Peyer's patch (tissue), 4 donors: ENCODE results near the gene GOLPH3. TPM values are rescaled to one million over a fixed set of nuclear protein-coding genes. Genes with fewer than 3 reads are reported as not detected.

Experiments used
- DNase-seq, 3 donors: peaks; one replicate each; pipeline ENCODE4 v3.0.0-alpha.2; 2017 to 2019
- H3K27ac ChIP-seq, 4 donors: fragments of 200-600 bp; sonication (generic); one replicate each; pipeline ENCODE4 v1.5.1; 2016 to 2019
- H3K27me3 ChIP-seq, 2 donors: fragments of 200-600 bp; sonication (generic); one replicate each; pipeline ENCODE4 v1.5.1; 2019
- H3K36me3 ChIP-seq, 3 donors: fragments of 200-600 bp; sonication (generic); one replicate each; pipeline ENCODE4 v1.5.1; 2016 to 2019
- H3K4me1 ChIP-seq, 4 donors: fragments of 200-600 bp; sonication (generic); one replicate each; pipeline ENCODE4 v1.5.1; 2016 to 2019
- H3K4me3 ChIP-seq, 4 donors: fragments of 200-600 bp; sonication (generic); 1 replicate in 3 of 4; 2 replicates in 1 of 4; pipeline ENCODE4 v1.5.1; 2016 to 2019; ENCODE audit warnings: mild to moderate bottlenecking in 1 of 4
- H3K9me3 ChIP-seq, 4 donors: fragments of 200-600 bp; sonication (generic); one replicate each; pipeline ENCODE4 v1.5.1; 2016 to 2019; ENCODE audit warnings: mild to moderate bottlenecking in 1 of 4
- POLR2A ChIP-seq, 2 donors: fragments of 450-650 bp; IDR thresholded peaks; one replicate each; pipeline ENCODE4 v1.5.1; 2017; ENCODE audit warnings: antibody characterized with exemption in 2 of 2, mild to moderate bottlenecking in 2 of 2, moderate library complexity in 2 of 2
- total RNA-seq, 4 donors: library from RNA; depleted of rRNA; stranded (reverse); fragments of >200 nt; gene quantifications; one replicate each; pipeline ENCODE4 v1.1.0, GENCODE V29; 2016
- TF ChIP-seq, protein P1 (sequence below), 6 experiments: fragments of 450-650 bp in 4 of 6; fragments of 200-600 bp in 2 of 6; sonication (generic) in 1 of 6; IDR thresholded peaks; one replicate each; pipeline ENCODE4 v1.5.1; 2017 to 2019; ENCODE audit warnings: antibody characterized with exemption in 6 of 6, mild to moderate bottlenecking in 3 of 6, moderate library complexity in 1 of 6

The GOLPH3 gene
- total RNA-seq, 4 donors from 2014 or later, result 63.5 to 93.7 (median 75.1) TPM

DNA sequence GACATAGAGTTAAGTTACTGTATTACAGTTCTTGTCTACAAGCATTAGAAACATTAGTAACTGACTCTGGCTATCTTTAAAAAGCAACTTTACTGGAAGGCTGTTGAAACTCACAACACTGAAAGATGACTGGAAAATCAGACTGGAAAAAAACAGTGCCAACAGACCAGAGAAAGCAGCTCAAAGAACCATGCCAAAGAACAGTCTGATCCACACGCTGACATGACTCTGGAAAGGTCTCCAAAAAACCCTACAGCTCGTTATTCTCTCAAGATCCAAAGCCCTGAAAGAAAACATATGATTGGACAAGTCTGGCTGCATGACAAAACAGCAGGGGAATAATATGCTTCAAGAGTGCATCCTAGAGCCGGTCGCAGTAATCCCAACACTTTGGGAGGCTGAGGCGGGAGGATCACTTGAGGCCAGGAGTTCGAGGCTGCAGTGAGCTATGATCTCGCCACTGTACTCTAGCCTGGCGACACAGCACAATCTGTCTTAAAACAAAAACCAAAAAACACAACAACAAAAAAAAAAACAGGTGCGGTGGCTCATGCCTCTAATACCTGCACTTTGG is 5.6 kb downstream of the GOLPH3 start:
- Histone ChIP-seq H3K27ac (peak overlapping the region in 1 of 4 donors; percentile 9), H3K4me1 (peaks cover 0 to 35% (median 6%) of the 10 kb centered on the region in 4 donors), H3K4me3 (no peak overlapping the region), H3K36me3 (peaks cover 0 to 44% (median 0%) of the 10 kb centered on the region in 3 donors), H3K9me3 (no peaks in the 10 kb centered on the region), H3K27me3 (no peaks in the 10 kb centered on the region)
- DNase-seq, result no peak
- TF ChIP-seq, protein P1, sequence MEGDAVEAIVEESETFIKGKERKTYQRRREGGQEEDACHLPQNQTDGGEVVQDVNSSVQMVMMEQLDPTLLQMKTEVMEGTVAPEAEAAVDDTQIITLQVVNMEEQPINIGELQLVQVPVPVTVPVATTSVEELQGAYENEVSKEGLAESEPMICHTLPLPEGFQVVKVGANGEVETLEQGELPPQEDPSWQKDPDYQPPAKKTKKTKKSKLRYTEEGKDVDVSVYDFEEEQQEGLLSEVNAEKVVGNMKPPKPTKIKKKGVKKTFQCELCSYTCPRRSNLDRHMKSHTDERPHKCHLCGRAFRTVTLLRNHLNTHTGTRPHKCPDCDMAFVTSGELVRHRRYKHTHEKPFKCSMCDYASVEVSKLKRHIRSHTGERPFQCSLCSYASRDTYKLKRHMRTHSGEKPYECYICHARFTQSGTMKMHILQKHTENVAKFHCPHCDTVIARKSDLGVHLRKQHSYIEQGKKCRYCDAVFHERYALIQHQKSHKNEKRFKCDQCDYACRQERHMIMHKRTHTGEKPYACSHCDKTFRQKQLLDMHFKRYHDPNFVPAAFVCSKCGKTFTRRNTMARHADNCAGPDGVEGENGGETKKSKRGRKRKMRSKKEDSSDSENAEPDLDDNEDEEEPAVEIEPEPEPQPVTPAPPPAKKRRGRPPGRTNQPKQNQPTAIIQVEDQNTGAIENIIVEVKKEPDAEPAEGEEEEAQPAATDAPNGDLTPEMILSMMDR (IDR thresholded peaks at IDR 0.05), result no peak
- TF ChIP-seq POLR2A (IDR thresholded peaks at IDR 0.05), result no peak

DNA sequence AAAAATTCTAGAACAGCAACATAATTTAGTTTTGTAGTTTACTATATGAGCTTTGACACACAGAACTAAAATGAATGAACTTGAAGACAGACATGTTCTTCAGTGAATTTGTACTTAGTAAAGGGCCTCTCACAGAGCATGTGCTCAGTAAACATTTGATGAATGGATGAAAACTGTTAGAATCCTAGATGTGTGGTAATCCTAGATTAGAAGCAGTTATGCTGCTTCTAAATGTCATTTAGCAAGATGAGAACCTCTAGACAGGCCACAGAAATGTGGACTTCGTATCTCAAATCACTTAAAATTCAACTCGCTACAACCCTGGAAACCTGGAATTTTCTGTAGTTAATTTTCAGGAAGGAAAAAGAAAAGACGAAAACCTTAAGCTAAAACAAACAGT is 8.5 kb downstream of the GOLPH3 start:
- Histone ChIP-seq H3K9me3 (no peaks in the 10 kb centered on the region), H3K27ac (peak overlapping the region in 1 of 4 donors; percentile 37), H3K4me3 (no peak overlapping the region), H3K36me3 (peaks cover 0 to 32% (median 0%) of the 10 kb centered on the region in 3 donors), H3K4me1 (peaks cover 0 to 23% (median 4%) of the 10 kb centered on the region in 4 donors), H3K27me3 (no peaks in the 10 kb centered on the region)
- TF ChIP-seq, protein P1 (IDR thresholded peaks at IDR 0.05), result no peak
- no peak for TF ChIP-seq POLR2A (IDR thresholded peaks at IDR 0.05)
- no peak for DNase-seq

DNA sequence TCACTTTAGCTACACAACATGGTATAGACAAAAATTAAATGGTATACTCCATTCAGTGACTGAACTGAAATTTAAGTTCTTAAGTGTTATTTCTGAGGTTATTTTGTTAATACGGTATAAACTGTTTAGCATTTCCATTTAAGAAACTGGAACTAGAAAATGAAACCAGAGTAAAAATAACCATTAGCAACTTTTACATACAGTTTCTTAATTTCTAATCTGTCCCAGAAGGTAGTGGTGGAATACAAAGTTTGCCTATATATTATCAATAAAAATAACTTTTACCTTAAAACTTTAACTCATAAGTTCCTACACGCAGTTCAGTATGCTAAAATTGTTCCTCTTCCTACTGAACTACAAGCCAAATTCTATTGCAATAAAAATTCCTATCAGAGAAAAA is 10.3 kb downstream of the GOLPH3 start:
- TF ChIP-seq POLR2A (IDR thresholded peaks at IDR 0.05), result no peak
- TF ChIP-seq, protein P1 (IDR thresholded peaks at IDR 0.05), result no peak
- H3K4me3 ChIP-seq, result no peak overlapping the region
- H3K4me1 ChIP-seq, result peaks cover 0 to 22% (median 3%) of the 10 kb centered on the region in 4 donors
- H3K9me3 ChIP-seq, result no peaks in the 10 kb centered on the region
- H3K27ac ChIP-seq, result peak overlapping the region in 1 of 4 donors; percentile 40
- H3K36me3 ChIP-seq, result peaks cover 0 to 17% (median 0%) of the 10 kb centered on the region in 3 donors
- no peaks in the 10 kb centered on the region for H3K27me3 ChIP-seq
- no peak for DNase-seq

DNA sequence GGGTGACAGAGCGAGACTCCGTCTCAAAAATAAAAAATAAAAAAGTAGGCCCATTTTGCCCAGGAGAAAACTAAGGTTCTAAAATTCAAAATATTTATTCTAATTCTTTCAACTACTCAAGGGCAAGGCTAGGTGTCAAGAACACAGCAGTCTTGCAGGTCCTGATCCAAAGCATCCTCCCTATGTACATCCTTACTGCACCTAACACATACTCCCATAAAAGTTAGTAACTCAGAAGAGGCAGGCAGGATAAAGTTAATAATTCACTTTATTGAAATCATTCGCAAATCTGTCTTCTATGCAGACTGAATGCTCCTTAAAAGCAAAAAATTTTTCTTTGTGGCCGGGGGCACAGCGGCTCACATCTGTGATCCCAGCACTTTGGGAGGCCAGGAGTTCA is 11.1 kb downstream of the GOLPH3 start:
- H3K9me3 ChIP-seq, result no peaks in the 10 kb centered on the region
- peaks cover 0 to 10% (median 0%) of the 10 kb centered on the region in 3 donors for H3K36me3 ChIP-seq
- DNase-seq, result no peak
- H3K27ac ChIP-seq, result no peak overlapping the region
- no peak for TF ChIP-seq POLR2A (IDR thresholded peaks at IDR 0.05)
- TF ChIP-seq, protein P1 (IDR thresholded peaks at IDR 0.05), result no peak
- peaks cover 0 to 25% (median 3%) of the 10 kb centered on the region in 4 donors for H3K4me1 ChIP-seq
- H3K4me3 ChIP-seq, result no peak overlapping the region
- no peaks in the 10 kb centered on the region for H3K27me3 ChIP-seq

DNA sequence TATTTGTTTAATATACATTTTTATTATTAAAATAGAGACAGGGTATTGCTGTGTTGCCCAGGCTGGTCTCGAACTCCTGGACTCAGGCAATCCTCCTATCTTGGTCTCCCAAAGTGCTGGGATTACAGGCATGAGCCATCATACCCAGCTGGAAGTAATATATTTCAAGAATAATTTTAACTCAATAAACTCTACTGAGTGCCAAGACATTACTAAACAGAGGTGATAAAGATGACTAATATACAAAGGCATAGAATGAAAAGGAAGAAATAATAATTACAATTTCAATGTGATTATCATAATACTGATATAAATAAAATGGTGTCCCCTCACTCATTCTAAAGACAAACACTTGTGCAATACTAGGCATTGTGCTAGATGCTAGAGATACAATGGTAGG is 13.9 kb downstream of the GOLPH3 start:
- Histone ChIP-seq H3K27me3 (no peaks in the 10 kb centered on the region), H3K4me1 (peaks cover 0 to 19% (median 3%) of the 10 kb centered on the region in 4 donors), H3K9me3 (no peaks in the 10 kb centered on the region), H3K36me3 (peaks cover 0 to 4% (median 0%) of the 10 kb centered on the region in 3 donors), H3K27ac (no peak overlapping the region), H3K4me3 (no peak overlapping the region)
- no peak for TF ChIP-seq POLR2A (IDR thresholded peaks at IDR 0.05)
- no peak for DNase-seq

DNA sequence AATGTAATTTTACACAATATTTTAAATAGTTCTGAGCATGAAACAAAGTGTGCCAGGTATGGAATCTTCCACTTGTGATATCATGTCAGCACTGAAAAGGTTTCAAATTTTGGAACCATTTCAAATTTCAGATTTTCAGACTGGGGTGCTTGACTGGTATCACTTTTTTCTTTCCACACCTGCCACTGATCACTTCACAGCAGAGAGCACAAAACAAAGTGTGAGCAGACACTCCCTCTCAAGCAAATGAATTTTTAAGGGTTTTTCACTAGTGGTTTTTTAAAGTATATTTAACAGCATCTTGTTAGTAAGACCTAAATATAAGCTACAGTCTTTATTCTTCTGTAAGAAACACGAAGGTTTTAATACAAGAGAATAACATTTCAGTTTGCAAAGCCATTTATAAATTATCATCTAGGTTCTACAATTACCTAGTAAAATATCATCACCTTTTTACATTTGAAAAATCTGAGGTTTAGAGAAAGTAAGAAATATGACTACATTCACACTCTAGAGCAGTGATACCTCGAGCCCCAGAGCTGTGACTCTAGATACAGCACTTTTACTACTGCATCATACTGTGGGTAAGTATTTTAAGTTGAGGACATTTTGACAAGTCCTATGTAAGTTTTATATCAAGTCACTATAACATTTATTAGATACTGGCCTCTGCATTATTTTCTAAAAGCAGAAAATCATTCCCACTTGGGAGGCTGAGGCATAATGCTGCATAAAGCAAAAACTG is 14.6 kb downstream of the GOLPH3 start:
- Histone ChIP-seq H3K9me3 (no peaks in the 10 kb centered on the region), H3K27ac (no peak overlapping the region)
- TF ChIP-seq, protein P1 (IDR thresholded peaks at IDR 0.05), result no peak
- TF ChIP-seq POLR2A (IDR thresholded peaks at IDR 0.05), result no peak

More for the DNA sequence above, 14.6 kb downstream of the GOLPH3 start:
- no peaks in the 10 kb centered on the region for H3K27me3 ChIP-seq
- no peak for DNase-seq
- peaks cover 0 to 20% (median 3%) of the 10 kb centered on the region in 4 donors for H3K4me1 ChIP-seq
- no peak overlapping the region for H3K4me3 ChIP-seq
- H3K36me3 ChIP-seq, result peaks cover 0 to 4% (median 0%) of the 10 kb centered on the region in 3 donors
